Right ventricle myocardium inferior (tissue), 1 donor: ENCODE results near the gene ULBP1. TPM values are rescaled to one million over a fixed set of nuclear protein-coding genes. Genes with fewer than 3 reads are reported as not detected.
"Not testable (repeated sequence)": the region's sequence is repeated elsewhere in the genome, so short reads cannot be mapped to it uniquely, and the experiment has no call there.

ENCODE experiments used
- ATAC-seq: fragments of 200-7000 bp; cut with Tn5 transposase; one replicate; pipeline ENCODE4 v1.9.1; 2020; ENCODE audit warnings: mild to moderate bottlenecking, moderate library complexity
- DNase-seq: peaks from one replicate; pipeline ENCODE4 v3.0.0; 2021; ENCODE audit errors: missing footprints
- intact Hi-C: fragments of 100-400 bp; cut with DNase I; formaldehyde crosslinking; loops from one replicate; pipeline ENCODE4 v1.11.0; 2022
- total RNA-seq: library from RNA; stranded (reverse); fragmentation: NEBNext Ultra II Directional; extraction: Animal tissue kit (Norgen Biotek cat#: 25700); gene quantifications from one replicate; pipeline ENCODE4 v1.2.1, GENCODE V29; 2021
- donor health status: DM: no; HTN: yes; CAD: no; lungs with severe emphysema.

The ULBP1 gene
- total RNA-seq, 1 donor from 2014 or later = 0.30 TPM

- DNase-seq, ATAC-seq: not testable (repeated sequence)
- intact Hi-C loops = loop anchor here (5.0 to 10.0 kb wide), 2 partner anchors 62 to 205 kb away; partner anchors contain the start of gene LRP11
Observed at GRCh38 chr6:149927025-149927424, 36.7 kb upstream of the ULBP1 start.

DNA sequence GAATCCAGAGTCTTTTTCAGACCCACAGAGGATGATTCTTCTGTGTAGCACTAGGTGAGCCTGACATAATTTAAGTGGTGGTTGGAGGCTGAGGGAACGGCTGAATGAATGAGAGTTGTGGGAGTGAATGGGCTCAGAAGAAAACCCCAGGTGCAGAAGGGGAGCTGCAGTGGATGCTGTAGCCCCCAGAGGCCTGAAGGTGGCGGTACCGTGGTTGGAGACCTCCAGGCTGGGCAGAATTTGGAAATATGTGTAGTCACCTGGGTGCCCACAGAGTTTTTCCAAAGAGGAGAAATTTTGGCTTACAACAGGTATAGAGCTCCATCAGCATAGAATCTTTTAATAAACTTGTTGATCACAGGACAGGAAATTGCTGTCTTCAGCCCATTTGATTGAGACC lies 34.3 kb upstream of the ULBP1 start:
- DNase-seq (no peak), ATAC-seq (no peak)
- intact Hi-C loops = loop anchor here (5.0 to 10.0 kb wide), 2 partner anchors 65 to 207 kb away; partner anchors contain the start of gene LRP11

DNA sequence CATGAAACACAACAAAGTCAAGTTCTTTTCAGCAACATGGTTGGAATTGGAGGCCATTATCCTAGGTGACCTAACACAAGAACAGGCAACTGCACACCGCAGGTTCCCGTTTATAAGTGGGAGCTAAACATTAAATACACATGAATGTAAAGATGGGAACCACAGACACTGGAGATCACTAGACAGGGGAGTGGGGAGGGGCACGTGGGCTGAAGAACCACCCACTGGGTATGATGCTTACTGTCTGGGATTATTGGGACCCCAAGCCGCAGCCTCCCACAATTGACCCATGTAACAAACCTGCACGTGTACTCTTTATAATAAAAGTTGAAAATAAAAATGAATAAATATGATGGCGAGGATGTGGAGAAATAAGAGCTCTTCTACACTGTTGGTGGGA lies 32.2 kb upstream of the ULBP1 start:
- ATAC-seq (no peak), DNase-seq (no peak)
- intact Hi-C loops = loop anchor here (10.0 kb wide), 1 partner anchor 463 kb away; no protein-coding TSS in a partner anchor

GRCh38 chr6:149933036-149933435 lies 30.7 kb upstream of the ULBP1 start:
- ATAC-seq (no peak), DNase-seq (no peak)
- intact Hi-C loops = loop anchor here (10.0 kb wide), 1 partner anchor 462 kb away; no protein-coding TSS in a partner anchor

GRCh38 chr6:149933461-149933860 lies 30.3 kb upstream of the ULBP1 start:
- ATAC-seq (no peak), DNase-seq (no peak)
- intact Hi-C loops = loop anchor here (10.0 kb wide), 1 partner anchor 461 kb away; no protein-coding TSS in a partner anchor

DNA sequence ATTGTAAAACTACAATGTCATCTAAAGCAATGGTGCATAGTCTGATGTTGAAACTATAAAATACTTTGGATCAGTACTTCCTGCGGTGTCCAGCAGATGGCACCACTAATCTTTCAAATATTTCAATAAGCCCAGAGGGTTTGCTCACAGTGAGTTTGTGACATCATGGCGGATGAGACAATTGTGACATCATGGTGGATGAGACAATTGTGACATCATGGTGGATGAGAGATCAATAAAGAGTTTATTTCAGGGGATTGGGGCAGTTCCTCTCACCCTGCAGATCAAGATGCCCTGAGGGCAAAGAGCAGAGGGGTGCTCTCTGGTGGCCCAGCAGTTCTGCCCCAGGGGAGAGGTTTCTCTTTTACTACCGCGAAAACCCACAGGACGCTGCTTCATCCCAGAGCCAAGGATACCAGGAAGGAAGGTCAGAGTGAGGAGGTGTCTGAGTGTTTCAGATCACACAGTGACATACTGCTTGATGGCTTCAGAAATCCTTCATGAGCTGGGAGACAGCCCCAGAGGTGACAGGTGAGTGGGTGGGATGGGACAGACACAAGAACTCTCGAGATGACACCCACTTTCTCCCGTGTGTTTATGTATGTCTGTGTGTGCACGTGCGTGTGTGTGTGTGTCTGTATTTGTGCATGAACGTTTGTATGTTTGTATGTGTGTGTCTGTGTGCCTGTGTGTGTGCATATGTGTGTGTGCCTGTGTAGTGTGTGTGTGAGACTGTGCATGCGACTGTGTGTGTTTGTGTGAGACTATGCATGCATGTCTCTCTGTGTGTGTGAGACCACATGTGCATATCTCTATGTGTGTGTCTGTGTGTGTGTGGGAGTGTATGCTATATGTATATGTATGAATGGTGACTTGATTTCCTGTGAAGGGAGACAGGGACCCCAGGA lies 29.2 kb upstream of the ULBP1 start:
- intact Hi-C loops = loop anchor here (1.0 to 10.0 kb wide), 2 partner anchors 83 to 460 kb away; no protein-coding TSS in a partner anchor
- ATAC-seq = peak; percentile 69
- no peak for DNase-seq

GRCh38 chr6:149935246-149935645 lies 28.5 kb upstream of the ULBP1 start:
- intact Hi-C loops = loop anchor here (10.0 kb wide), 1 partner anchor 460 kb away; no protein-coding TSS in a partner anchor
- DNase-seq (no peak), ATAC-seq (no peak)

GRCh38 chr6:149935668-149936067 lies 28.1 kb upstream of the ULBP1 start:
- ATAC-seq = no peak
- DNase-seq = no peak
- intact Hi-C loops = loop anchor here (10.0 kb wide), 1 partner anchor 459 kb away; no protein-coding TSS in a partner anchor

DNA sequence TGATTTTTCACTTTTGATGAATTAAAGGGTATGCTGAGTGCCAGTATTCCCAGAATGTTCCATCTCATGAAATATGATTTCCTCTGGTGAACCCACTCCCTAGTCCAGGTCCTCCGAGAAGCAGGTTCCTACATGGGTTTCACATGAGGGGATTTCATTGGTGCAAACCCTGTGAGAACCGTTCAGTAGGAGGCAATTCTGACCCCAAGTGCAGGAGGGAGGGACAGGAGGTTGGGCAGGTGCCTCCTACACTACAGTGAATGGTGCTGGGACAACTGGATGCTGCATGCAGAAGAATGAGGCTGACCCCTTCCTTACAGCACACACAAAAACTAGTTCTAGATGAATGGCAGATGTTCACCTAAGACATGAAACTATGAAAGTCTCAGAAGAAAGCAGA lies 27.0 kb upstream of the ULBP1 start:
- DNase-seq = no peak
- intact Hi-C loops = loop anchor here (10.0 kb wide), 1 partner anchor 458 kb away; no protein-coding TSS in a partner anchor
- no peak for ATAC-seq

DNA sequence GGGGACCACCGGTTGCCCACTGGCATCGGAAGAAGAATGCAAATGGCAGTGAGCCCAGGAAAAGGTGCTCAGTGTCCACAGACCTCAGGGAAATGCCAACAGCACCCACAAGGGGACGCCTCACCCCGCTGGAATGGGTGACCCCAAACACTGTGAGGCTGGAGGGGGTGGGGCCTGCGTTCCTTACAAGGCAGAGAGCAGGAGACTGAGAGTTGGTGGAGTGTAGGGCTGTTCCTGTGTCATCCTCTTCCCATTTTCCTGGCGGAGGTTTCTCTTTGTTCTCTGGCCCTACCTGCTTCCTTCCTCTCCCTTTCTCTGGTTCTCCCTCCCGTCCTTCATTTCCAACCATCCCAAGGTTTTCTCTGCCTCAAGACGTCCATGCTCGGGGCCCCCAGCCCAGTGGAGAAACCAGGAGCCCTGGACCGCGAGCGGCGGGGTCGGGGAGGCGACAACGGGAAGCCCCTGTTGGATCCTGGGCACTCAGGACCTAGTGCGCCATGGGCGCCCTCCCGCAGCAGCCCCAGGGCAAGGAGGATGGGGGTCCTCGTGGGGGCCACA lies 25.7 kb upstream of the ULBP1 start:
- intact Hi-C loops = loop anchor here (10.0 kb wide), 1 partner anchor 457 kb away; no protein-coding TSS in a partner anchor
- not testable (repeated sequence) for ATAC-seq

GRCh38 chr6:149938571-149939355 lies 25.0 kb upstream of the ULBP1 start:
- DNase-seq (no peak), ATAC-seq (no peak)
- intact Hi-C loops = loop anchor here (10.0 kb wide), 1 partner anchor 456 kb away; no protein-coding TSS in a partner anchor

More for the DNA sequence above, 25.7 kb upstream of the ULBP1 start:
- DNase-seq = not testable (repeated sequence)

- intact Hi-C loops = loop anchor here (10.0 kb wide), 1 partner anchor 455 kb away; no protein-coding TSS in a partner anchor
- DNase-seq = no peak
- no peak for ATAC-seq
Observed at GRCh38 chr6:149939356-149939648, 24.4 kb upstream of the ULBP1 start.

DNA sequence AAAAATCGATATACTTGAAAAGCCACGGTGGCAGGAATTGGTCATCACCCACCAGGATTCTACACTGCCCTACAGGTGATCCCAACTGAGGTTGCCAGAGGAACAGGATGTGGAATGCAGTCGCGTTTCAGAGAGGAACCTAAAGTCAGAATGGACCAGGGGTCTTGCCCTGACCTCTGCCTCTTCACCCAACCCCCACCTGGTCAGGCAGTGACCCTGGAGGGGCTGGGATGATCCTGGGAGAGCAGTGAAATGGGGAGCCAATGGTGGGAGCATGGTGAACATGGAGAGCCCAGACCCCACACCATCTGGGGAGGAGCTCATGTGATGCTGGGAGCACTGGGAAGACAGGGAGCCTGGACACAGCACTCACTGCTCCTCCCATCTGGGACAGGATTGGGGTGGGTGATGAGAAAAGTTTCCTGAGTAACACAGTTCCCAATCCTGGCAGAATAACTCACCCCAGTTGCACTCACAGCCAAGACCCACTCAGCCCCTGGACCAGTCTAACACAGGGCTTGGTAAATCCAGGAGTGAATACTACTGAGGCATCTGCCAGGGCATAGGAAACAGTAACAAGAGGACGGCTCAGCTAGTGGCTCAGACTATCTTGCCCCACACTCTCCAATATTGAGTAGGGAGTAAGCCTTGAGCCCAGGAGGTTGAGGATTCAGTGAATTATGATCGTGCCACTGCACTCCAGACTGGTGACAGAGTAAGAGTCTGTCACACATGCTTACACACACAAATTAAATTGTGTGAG lies 23.7 kb upstream of the ULBP1 start:
- intact Hi-C loops = loop anchor here (10.0 kb wide), 1 partner anchor 455 kb away; no protein-coding TSS in a partner anchor
- ATAC-seq (no peak), DNase-seq (no peak)

GRCh38 chr6:149940672-149940982 lies 23.1 kb upstream of the ULBP1 start:
- intact Hi-C loops = no loop called here
- DNase-seq (no peak), ATAC-seq (no peak)

- intact Hi-C loops = no loop called here
- DNase-seq (peak; percentile 89), ATAC-seq (peak; percentile 93)
Observed at GRCh38 chr6:149941583-149942460, 21.9 kb upstream of the ULBP1 start, which contains the start of gene ULBP2. TSS of gene ULBP2 (plus strand) at chr6:149942014. CDS start at chr6:149942073, 59 bp downstream.

DNA sequence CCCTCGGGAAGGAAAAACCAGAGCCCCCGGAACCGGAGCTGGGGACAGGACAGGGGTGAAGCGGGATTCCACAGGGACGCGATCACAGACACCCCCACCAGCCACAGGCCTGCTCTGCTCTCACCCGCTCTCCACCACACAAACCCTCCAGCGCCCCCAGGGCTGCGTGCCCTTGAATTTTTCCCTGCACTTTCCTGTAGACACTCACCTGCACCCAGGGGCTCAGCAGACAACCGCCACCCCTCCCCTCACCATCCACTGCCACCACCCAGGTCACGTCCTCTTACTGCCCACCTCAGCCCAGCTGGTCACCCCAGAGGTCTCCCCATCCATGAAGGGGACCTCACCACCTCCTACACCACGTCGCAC lies 21.3 kb upstream of the ULBP1 start:
- no peak for DNase-seq
- no peak for ATAC-seq
- intact Hi-C loops = no loop called here

GRCh38 chr6:149943321-149943720 lies 20.4 kb upstream of the ULBP1 start:
- DNase-seq, intact Hi-C loops: not testable (repeated sequence)

More at GRCh38 chr6:149943321-149943720, 20.4 kb upstream of the ULBP1 start:
- not testable (repeated sequence) for ATAC-seq
